Gastrocnemius medialis (tissue), 4 donors: ENCODE results near the gene POPDC2.

Source experiments
- CTCF ChIP-seq, 5 experiments: fragments of 450-650 bp in 3 of 5; fragments of 200-600 bp in 2 of 5; sonication (generic) in 2 of 5; IDR thresholded peaks in 4 of 5; conservative IDR thresholded peaks in 1 of 5; 1 replicate in 4 of 5; 2 replicates in 1 of 5; pipeline ENCODE4 v1.5.1; 2016 to 2019; ENCODE audit warnings: antibody characterized with exemption in 5 of 5, mild to moderate bottlenecking in 3 of 5, moderate library complexity in 3 of 5
- POLR2A ChIP-seq, 2 donors: fragments of 450-650 bp; IDR thresholded peaks; one replicate each; pipeline ENCODE4 v1.6.1; 2017; ENCODE audit warnings: antibody characterized with exemption in 2 of 2, mild to moderate bottlenecking in 2 of 2, moderate library complexity in 2 of 2

GRCh38 chr3:119643528-119643927, 16.9 kb downstream of the POPDC2 start:
- TF ChIP-seq CTCF (IDR thresholded peaks at IDR 0.05 in 4 of 5, conservative IDR thresholded peaks at IDR 0.05 in 1 of 5) (no peak), POLR2A (IDR thresholded peaks at IDR 0.05) (no peak)
